ENCODE measurements around the gene DNAL4.

The DNAL4 gene

GRCh38 chr22:38784035-38784434, 9.9 kb downstream of the DNAL4 start:
- no peak for FAIRE-seq

GRCh38 chr22:38783095-38783615, 10.8 kb downstream of the DNAL4 start:
- no peak for FAIRE-seq

- no peak for FAIRE-seq
These were observed 11.4 kb downstream of the DNAL4 start for GRCh38 chr22:38782402-38783094.

- FAIRE-seq, result no peak
These were observed 12.9 kb downstream of the DNAL4 start for GRCh38 chr22:38781033-38781432.

GRCh38 chr22:38777087-38777671, 16.8 kb downstream of the DNAL4 start:
- no peak for FAIRE-seq

- no peak for FAIRE-seq
These were observed 17.9 kb downstream of the DNAL4 start for GRCh38 chr22:38776086-38776485.

GRCh38 chr22:38775656-38776055, 18.3 kb downstream of the DNAL4 start:
- FAIRE-seq, result no peak

GRCh38 chr22:38774496-38775166, 19.3 kb downstream of the DNAL4 start:
- no peak for FAIRE-seq

GRCh38 chr22:38773363-38773946, 20.5 kb downstream of the DNAL4 start:
- FAIRE-seq, result no peak

- no peak for FAIRE-seq
These were observed 21.4 kb downstream of the DNAL4 start for GRCh38 chr22:38772623-38772873.

GRCh38 chr22:38770257-38770949, 23.5 kb downstream of the DNAL4 start:
- FAIRE-seq, result no peak

GRCh38 chr22:38768036-38768435, 25.9 kb downstream of the DNAL4 start:
- no peak for FAIRE-seq

GRCh38 chr22:38767313-38767712, 26.6 kb downstream of the DNAL4 start:
- no peak for FAIRE-seq

- FAIRE-seq, result no peak
These were observed 27.7 kb downstream of the DNAL4 start for GRCh38 chr22:38766076-38766777.

- FAIRE-seq, result no peak
These were observed 31.4 kb downstream of the DNAL4 start for GRCh38 chr22:38762551-38762983.

- FAIRE-seq, result no peak
These were observed 32.5 kb downstream of the DNAL4 start for GRCh38 chr22:38761202-38762162.

GRCh38 chr22:38760477-38761201, 33.3 kb downstream of the DNAL4 start:
- no peak for FAIRE-seq

GRCh38 chr22:38759005-38759404, 34.9 kb downstream of the DNAL4 start:
- FAIRE-seq, result no peak

- no peak for FAIRE-seq
These were observed 35.5 kb downstream of the DNAL4 start for GRCh38 chr22:38758276-38758945.

- no peak for FAIRE-seq
These were observed 36.5 kb downstream of the DNAL4 start for GRCh38 chr22:38757464-38757757.

Measured in A204.1 (cell line).